Keratinocyte (primary cell): ENCODE results near the gene DNAH2.

Experiments
- CTCF ChIP-seq, 3 experiments: IDR thresholded peaks in 1 of 3; conservative IDR thresholded peaks in 1 of 3; optimal IDR thresholded peaks in 1 of 3; 2 replicates in 2 of 3; 3 replicates in 1 of 3; pipeline versions ENCODE3 to v1.5.1; 2011; ENCODE audit warnings: low read length in 3 of 3, mild to moderate bottlenecking in 3 of 3, moderate library complexity in 2 of 3, control low read depth in 1 of 3, inconsistent platforms in 1 of 3; ENCODE audit not compliant: insufficient read depth in 2 of 3; ENCODE audit errors: extremely low read depth in 1 of 3
- EZH2 ChIP-seq: IDR thresholded peaks from one replicate; pipeline ENCODE4 v1.6.1; 2012; ENCODE audit warnings: inconsistent platforms, mild to moderate bottlenecking, low read length, moderate library complexity

GRCh38 chr17:7849130-7849750 is 131.7 kb downstream of the DNAH2 start:
- TF ChIP-seq CTCF (optimal IDR thresholded peaks at IDR 0.05 in 1 of 3, IDR thresholded peaks at IDR 0.05 in 1 of 3, conservative IDR thresholded peaks at IDR 0.05 in 1 of 3; ENCODE audit: extremely low read depth in 1 of 3, insufficient read depth in 2 of 3, low read length in 3 of 3) (no peak), EZH2 (no peak)
